ENCODE results near the gene IL11. TPM values are rescaled to one million over a fixed set of nuclear protein-coding genes. Genes with fewer than 3 reads are reported as not detected.
A peak's percentile ranks its signal among the peaks of the same experiment; 100 is the strongest.

IL11 gene
- polyA plus RNA-seq, 1 donor from 2014 or later: not detected

DNA sequence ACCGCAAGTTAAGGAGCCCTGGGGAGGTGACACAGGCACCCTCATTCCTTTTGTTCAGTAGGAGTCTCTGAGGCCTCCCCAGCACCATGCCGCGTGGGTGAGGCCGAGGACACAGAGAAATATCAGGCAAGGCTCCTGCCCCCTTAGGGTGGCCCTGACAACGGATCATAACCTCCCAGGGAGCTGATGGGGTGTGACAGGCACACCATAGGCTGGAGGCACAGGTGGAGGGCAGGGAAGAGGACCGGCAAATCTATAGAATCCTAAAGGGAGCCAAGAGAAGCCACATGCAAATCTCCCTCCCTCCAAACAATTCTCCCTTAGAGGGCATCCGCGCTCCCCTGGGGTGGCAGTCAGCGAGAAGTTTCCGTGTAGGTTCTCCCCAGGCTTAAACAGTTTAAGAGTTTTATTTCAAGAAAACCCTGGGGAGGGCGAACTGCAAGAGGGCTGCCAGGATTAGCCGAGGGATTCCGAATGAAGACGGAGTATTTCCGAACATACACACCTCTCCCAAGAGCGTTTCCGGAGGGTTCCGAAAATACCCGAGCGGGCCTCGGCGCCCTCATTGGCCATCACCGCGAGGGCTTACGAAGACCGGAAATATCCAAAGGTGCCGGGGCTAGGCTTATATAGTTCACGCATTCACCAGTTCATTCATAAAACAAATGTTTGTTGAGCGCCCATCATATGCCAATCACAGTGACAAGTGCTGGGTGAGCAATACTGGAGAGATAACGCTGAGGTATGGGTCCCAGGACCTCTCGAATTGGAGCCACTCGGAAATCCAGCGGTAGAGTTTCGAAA, 14.9 kb upstream of the IL11 start:
- Mint-ChIP-seq H3K27me3 (no peaks in the 10 kb centered on the region), H3K36me3 (peaks cover 2% of the 10 kb centered on the region), H3K27ac (peak overlapping the region; percentile 93 to 100 (median 98)), H3K4me1 (peaks cover 24 to 47% (median 32%) of the 10 kb centered on the region in 3 donors), H3K4me3 (peak overlapping the region; percentile 97 to 100 (median 100)), H3K9me3 (no peaks in the 10 kb centered on the region)

- Mint-ChIP-seq H3K9me3 (no peaks in the 10 kb centered on the region), H3K27me3 (no peaks in the 10 kb centered on the region), H3K27ac (peak within 1 kb of the TSS; percentile 93 to 100 (median 98)), H3K36me3 (peaks cover 6% of the 10 kb centered on the region), H3K4me1 (peaks cover 24 to 40% (median 32%) of the 10 kb centered on the region in 3 donors), H3K4me3 (peak within 1 kb of the TSS; percentile 97 to 100 (median 100))
Observed at GRCh38 chr19:55384131-55384919, 14.1 kb upstream of the IL11 start, which contains the start of gene TMEM238. TMEM238 (minus strand) TSS chr19:55384292; CDS start chr19:55384259, 33 bp downstream.

- H3K9me3 Mint-ChIP-seq: no peaks in the 10 kb centered on the region
- peaks cover 6% of the 10 kb centered on the region for H3K36me3 Mint-ChIP-seq
Observed at GRCh38 chr19:55383279-55384130, 13.2 kb upstream of the IL11 start.

DNA sequence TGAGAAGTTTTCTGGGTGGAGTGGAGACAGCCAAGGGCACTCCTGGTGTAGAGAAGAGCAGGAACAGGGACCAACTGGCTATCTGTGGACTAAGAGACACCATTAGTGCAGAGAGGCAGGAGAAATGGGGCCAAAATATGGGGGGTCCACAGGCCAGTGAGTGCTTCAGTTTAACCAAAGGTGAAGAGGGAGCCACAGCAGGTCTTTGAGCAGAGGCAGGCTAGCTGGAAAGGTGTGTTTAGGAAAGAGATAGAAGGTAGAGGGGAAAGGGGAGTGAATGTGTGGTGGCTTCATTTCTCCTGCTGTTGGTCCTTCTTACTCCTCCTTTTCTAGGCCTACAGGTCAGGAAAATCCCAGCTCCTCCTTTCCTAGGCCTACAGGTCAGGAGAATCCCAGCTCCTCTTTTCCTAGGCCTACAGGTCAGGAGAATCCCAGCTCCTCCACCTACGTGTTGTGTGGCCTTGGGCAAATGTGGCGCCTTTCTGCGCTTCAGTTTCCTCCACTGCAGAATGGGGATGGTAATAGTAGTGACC, 12.3 kb upstream of the IL11 start:
- H3K27ac Mint-ChIP-seq: peak overlapping the region in 1 of 3 donors; percentile 50
- H3K9me3 Mint-ChIP-seq: no peaks in the 10 kb centered on the region
- peaks cover 24 to 26% (median 26%) of the 10 kb centered on the region in 3 donors for H3K4me1 Mint-ChIP-seq
- H3K4me3 Mint-ChIP-seq: peak overlapping the region; percentile 79 to 97 (median 88)
- H3K36me3 Mint-ChIP-seq: peaks cover 6% of the 10 kb centered on the region
- no peaks in the 10 kb centered on the region for H3K27me3 Mint-ChIP-seq

More at GRCh38 chr19:55383279-55384130, 13.2 kb upstream of the IL11 start:
- peaks cover 24 to 34% (median 29%) of the 10 kb centered on the region in 3 donors for H3K4me1 Mint-ChIP-seq
- H3K27ac Mint-ChIP-seq: peak overlapping the region in 2 of 3 donors; percentile 50 to 84
- H3K27me3 Mint-ChIP-seq: no peaks in the 10 kb centered on the region
- peak overlapping the region; percentile 83 to 97 (median 90) for H3K4me3 Mint-ChIP-seq

DNA sequence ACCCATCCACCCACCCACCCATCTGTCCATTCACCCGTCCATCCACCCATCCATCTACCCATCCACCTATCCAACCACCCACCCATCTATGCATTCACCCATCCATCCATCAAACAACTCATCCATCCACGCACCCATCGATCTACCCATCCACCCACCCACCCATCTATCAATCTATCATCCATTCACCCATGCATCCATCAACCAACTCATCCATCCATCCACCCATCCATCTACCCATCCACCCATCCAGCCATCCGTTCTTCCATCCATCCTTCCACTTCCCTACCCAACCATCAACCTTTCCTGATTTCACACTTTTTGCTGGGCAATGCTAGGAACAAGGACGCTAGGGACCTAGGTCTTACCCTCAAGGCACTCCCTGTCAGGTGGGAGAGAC, 11.8 kb upstream of the IL11 start:
- peaks cover 20 to 24% (median 20%) of the 10 kb centered on the region in 3 donors for H3K4me1 Mint-ChIP-seq

DNA sequence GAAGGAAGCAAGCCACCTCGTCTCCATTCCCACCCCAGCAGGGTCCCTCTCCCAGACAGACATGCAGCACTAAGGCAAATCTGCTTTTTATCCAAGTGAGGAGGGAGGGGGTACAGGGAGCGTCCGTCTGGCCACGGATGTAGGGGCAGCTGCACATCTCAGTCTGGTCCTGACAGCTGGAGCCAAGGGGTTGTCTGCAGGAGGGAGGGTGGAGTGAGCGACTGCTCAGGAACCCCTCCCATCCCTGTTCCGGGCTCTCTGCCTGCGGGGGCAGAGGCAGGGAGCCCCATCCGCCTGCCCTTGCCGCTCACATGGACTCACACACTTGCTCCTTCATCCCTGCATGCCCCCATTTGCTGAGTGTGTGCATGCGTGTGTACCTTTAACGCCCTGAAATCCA, 8.9 kb upstream of the IL11 start:
- peaks cover 0 to 7% (median 5%) of the 10 kb centered on the region in 3 donors for H3K4me1 Mint-ChIP-seq
- no peak overlapping the region for H3K4me3 Mint-ChIP-seq
- no peak overlapping the region for H3K27ac Mint-ChIP-seq
- peaks cover 4% of the 10 kb centered on the region for H3K36me3 Mint-ChIP-seq
- H3K27me3 Mint-ChIP-seq: peaks cover 2% of the 10 kb centered on the region
- no peaks in the 10 kb centered on the region for H3K9me3 Mint-ChIP-seq

More for the DNA sequence above, 11.8 kb upstream of the IL11 start:
- peaks cover 6% of the 10 kb centered on the region for H3K36me3 Mint-ChIP-seq
- peak overlapping the region in 2 of 4 donors; percentile 79 to 97 for H3K4me3 Mint-ChIP-seq
- H3K27me3 Mint-ChIP-seq: no peaks in the 10 kb centered on the region
- H3K27ac Mint-ChIP-seq: peak overlapping the region in 1 of 3 donors; percentile 50
- no peaks in the 10 kb centered on the region for H3K9me3 Mint-ChIP-seq

DNA sequence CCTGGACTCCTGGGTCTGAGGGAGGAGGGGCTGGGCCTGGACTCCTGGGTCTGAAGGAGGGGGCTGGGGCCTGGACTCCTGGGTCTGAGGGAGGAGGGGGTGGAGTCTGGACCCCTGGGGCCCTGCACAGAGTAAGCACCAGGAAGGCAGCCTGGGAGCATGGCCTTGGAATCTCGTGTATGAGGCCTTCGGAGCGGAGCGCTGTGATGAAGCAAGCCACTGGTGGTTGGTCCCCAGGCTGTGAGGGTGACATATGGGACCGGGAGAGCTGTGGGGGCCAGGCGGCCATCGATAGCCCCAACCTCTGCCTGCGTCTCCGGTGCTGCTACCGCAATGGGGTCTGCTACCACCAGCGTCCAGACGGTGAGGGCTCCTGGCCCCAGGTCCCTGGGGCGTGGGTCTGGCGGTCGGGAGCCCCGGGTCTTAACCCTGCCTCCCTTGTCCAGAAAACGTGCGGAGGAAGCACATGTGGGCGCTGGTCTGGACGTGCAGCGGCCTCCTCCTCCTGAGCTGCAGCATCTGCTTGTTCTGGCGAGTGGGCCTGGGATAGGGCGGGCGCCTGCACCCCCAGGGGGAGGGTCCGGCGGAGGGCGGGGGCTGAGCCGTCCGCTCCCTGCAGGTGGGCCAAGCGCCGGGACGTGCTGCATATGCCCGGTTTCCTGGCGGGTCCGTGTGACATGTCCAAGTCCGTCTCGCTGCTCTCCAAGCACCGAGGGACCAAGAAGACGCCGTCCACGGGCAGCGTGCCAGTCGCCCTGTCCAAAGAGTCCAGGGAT, 7.3 kb upstream of the IL11 start:
- no peak overlapping the region for H3K27ac Mint-ChIP-seq
- peaks cover 4% of the 10 kb centered on the region for H3K36me3 Mint-ChIP-seq
- H3K4me3 Mint-ChIP-seq: no peak overlapping the region
- peaks cover 10% of the 10 kb centered on the region for H3K27me3 Mint-ChIP-seq
- no peaks in the 10 kb centered on the region for H3K9me3 Mint-ChIP-seq
- H3K4me1 Mint-ChIP-seq: peaks cover 0 to 6% (median 6%) of the 10 kb centered on the region in 3 donors

DNA sequence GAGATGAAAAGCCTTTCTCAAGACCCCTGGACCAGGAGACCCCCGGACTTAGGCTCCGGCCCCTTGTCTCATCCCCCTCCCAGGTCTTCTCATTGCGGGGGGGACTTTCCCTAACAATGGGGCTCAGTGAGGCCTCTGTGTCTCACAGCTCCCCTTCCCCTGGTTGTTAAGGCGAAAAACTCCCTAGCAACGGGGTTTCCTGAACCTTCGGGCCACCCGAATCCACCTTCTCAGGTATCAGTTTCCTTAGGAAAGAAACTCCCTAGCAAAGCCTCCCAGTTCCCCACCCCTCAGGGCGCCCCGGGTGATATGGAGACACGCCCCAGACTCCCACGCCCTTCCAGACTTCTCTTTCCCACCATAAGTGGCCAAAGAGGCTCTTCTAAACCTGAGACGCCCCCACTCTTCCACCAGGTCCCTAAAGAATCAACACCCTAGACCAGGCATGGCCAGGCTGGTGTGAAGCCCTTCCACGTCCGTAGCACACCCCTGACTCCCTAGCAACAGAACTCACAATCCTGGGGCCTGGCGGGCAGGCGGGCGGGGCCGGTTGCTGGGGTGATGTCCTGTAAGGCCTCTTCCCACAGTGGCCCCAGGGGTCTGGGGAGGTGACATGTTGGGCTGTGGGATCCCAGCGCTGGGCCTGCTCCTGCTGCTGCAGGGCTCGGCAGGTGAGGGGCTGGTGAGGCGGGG, 6.1 kb upstream of the IL11 start, which contains the start of gene TMEM190:
TMEM190 (plus strand) TSS at position 586 of the 693 bp plus-strand sequence; CDS start at position 614, 28 bp downstream.
- H3K27me3 Mint-ChIP-seq: peaks cover 13% of the 10 kb centered on the region
- peaks cover 4% of the 10 kb centered on the region for H3K36me3 Mint-ChIP-seq
- H3K4me1 Mint-ChIP-seq: peaks cover 0 to 4% (median 3%) of the 10 kb centered on the region in 3 donors
- H3K27ac Mint-ChIP-seq: peak within 1 kb of the TSS in 1 of 3 donors; percentile 31
- H3K4me3 Mint-ChIP-seq: no peak within 1 kb of the TSS
- peaks cover 0 to 2% (median 0%) of the 10 kb centered on the region in 3 donors for H3K9me3 Mint-ChIP-seq

DNA sequence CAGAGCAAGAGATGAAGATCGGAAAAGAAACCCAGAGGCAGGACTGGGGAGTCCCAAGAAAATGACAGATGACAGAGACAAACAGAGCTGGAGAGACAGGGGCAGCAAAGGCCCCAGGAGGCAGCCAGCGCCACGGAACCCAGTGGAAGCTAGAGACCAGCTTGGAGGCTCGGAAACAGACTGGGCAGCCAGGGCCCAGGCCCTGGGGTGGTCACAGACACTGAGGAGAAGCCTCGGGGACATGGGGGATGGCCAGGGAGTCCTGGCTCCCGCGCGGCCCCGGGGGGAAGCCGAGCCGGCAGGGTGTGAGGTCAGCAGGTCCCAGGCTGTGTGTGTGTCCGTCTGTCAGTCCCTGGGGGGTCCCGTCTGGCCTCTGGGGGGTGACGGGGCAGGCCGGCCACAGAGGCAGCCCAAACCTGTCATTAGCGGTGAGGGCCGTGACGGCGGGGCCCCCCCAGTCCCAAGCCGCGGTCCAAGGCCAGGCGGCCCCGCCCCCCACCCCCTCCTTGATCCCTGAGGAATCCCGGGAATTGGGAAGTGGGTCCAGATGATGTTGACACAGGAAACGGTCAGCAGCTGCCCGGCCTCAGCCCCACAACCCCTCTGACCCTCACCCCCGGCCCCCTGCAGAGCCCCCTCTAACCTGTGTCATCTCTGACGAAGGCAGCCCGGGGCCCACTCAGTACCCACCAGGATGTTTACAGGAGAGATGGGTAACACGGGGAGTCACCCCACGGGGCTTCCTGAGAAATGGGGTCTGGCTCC, 3.9 kb upstream of the IL11 start:
- Mint-ChIP-seq H3K27ac (no peak overlapping the region), H3K4me1 (peaks cover 0 to 9% (median 7%) of the 10 kb centered on the region in 3 donors), H3K9me3 (peaks cover 0 to 4% (median 0%) of the 10 kb centered on the region in 3 donors), H3K36me3 (no peaks in the 10 kb centered on the region), H3K27me3 (peaks cover 22% of the 10 kb centered on the region), H3K4me3 (no peak overlapping the region)

DNA sequence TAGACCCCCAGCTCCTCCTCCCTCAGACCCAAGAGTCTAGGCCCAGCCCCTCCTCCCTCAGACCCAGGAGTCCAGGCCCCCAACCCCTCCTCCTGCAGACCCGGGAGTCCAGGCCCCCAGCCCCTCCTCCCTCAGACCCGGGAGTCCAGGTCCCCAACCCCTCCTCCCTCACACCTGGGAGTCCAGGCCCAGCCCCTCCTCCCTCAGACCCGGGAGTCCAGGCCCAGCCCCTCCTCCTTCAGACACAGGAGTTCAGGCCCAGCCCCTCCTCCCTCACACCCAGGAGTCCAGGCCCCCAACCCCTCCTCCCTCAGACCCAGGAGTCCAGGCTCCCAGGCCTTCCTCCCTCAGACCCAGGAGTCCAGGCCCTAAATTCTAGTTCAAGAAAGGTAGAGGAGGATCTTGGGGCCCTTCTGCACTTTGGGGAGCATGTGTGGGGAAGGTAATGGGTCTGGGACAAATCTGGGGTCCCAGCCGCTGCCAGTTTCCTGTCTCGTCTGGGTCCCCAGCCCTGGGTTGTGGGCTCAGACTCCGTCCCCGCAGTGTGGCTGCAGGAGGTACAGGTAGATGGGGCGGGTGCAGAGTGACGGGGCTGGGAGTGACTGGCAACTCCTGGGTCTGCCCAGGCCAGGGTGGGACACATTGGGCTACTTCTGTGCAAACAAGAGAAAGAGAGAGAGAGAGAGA, 3.2 kb upstream of the IL11 start:
- no peak overlapping the region for H3K27ac Mint-ChIP-seq
- peak overlapping the region in 1 of 4 donors; percentile 8 for H3K4me3 Mint-ChIP-seq
- H3K4me1 Mint-ChIP-seq: peaks cover 0 to 9% (median 7%) of the 10 kb centered on the region in 3 donors
- H3K27me3 Mint-ChIP-seq: peaks cover 22% of the 10 kb centered on the region
- no peaks in the 10 kb centered on the region for H3K36me3 Mint-ChIP-seq
- peaks cover 0 to 4% (median 0%) of the 10 kb centered on the region in 3 donors for H3K9me3 Mint-ChIP-seq

DNA sequence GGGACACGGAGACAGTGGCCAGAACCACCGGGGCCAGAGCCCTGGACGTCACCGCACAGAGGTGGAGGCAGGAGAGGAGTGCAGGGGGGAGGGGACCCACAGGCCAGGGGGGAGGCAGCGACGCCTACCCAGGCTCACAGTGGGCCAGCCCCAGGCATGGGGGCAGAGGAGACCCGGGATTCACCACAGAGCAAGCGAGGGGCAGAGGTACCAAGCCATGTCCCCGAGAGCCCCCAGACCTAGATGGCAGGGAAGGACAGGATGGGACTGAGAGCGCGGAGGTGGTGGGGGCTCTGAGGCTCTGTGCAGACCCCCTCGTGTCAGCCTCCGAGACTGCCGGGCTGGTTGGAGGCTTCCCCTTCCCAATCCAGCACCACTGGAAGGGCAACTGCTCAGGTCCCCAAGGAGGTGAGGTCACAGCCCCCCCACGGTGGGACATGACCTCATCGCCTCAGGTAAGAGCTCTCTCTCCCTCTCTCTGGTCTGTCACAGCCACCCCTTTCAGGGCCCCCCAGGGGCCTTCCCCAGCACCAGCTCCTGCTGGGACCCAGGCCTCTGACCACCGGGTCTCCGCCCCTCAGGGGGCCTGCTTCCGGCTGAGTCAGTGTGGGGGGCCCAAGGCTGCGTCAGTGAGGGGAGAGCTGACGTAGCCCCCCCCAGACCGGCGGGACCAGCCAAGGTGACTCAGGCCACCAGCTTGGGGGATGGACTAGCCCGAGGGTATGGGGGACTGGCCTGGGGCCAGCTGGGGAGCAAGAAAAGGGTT, 2.2 kb upstream of the IL11 start:
- peaks cover 0 to 4% (median 0%) of the 10 kb centered on the region in 3 donors for H3K9me3 Mint-ChIP-seq
- no peak overlapping the region for H3K27ac Mint-ChIP-seq
- H3K4me3 Mint-ChIP-seq: peak overlapping the region in 1 of 4 donors; percentile 54
- H3K27me3 Mint-ChIP-seq: peaks cover 25% of the 10 kb centered on the region
- no peaks in the 10 kb centered on the region for H3K36me3 Mint-ChIP-seq
- peaks cover 0 to 9% (median 7%) of the 10 kb centered on the region in 3 donors for H3K4me1 Mint-ChIP-seq

Measured in IgD-negative memory B cell (primary cell).